Prostate gland (tissue), 2 donors: ENCODE measurements around the gene RER1.

Experiments used
- CTCF ChIP-seq, 4 experiments: fragments of 200-600 bp in 2 of 4; fragments of 450-650 bp in 2 of 4; sonication (generic) in 2 of 4; IDR thresholded peaks; 1 replicate in 3 of 4; 2 replicates in 1 of 4; pipeline ENCODE4 v1.5.1; 2016 to 2019; ENCODE audit warnings: antibody characterized with exemption in 4 of 4, mild to moderate bottlenecking in 2 of 4, moderate library complexity in 2 of 4
- POLR2AphosphoS5 ChIP-seq: sonication (generic); formaldehyde crosslinking; IDR thresholded peaks from one replicate; pipeline ENCODE4 v1.6.1; 2017; ENCODE audit warnings: antibody characterized with exemption

DNA sequence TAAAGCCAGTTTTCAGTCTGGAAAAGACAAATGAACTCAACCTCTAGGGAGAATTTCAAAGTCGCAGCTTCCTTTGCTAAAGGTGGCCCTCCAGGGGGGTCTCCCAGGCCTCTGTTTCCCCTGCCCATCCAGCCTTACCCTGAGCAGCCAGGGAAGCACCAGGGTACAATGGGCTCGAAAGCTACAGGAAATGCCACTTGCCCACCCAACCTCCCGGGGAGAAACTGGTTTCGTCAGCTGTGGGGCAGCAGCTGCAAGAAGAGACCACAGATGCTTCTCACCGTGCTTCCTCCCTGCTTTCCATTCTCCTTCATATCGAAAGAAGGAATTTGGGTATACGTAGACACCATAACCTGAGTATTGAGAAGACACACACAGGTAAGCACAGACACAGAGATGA is 2.0 kb upstream of the RER1 start:
- TF ChIP-seq CTCF (IDR thresholded peaks at IDR 0.05) (no peak), POLR2AphosphoS5 (no peak)
